Cardiac fibroblast (primary cell): ENCODE results near the gene TMCC3.

Experiments
- DNase-seq, 2 donors: peaks; one replicate each; pipeline versions ENCODE4 v3.0.0 to v3.0.0-alpha.2; 2010; ENCODE audit warnings: low read depth in 2 of 2
- H3K4me3 ChIP-seq, 2 donors: replicated peaks in 1 of 2; 1 replicate in 1 of 2; 2 replicates in 1 of 2; pipeline ENCODE4 v1.5.1; 2011; ENCODE audit warnings: low read depth in 2 of 2, low read length in 2 of 2, mild to moderate bottlenecking in 2 of 2, moderate library complexity in 1 of 2
- TF ChIP-seq, protein P1 (sequence below): IDR thresholded peaks from one replicate; pipeline ENCODE4 v1.5.1; 2011; ENCODE audit warnings: low read depth, mild to moderate bottlenecking, low read length, inconsistent platforms

TMCC3 gene

DNA sequence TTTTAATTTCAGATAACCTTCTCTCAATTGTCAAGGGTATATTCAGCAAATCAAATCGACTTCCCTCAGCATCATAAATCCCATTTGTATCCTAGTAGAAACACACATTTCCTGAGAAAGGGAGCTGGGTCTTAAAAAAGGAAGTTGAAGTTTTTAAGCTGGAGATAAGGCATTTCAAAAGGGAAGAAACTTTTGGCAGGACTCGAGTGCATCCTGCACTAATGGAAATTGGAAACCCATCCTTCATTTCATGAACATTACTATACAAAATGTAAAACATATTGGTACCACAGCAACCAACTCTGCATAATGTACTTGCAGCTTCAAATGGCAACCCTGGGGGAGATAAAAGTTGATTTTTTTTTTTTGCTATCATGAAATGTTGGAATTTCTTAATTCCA lies 23.7 kb upstream of the TMCC3 start:
- peak in 1 of 2 donors; percentile 67 for DNase-seq
- TF ChIP-seq, protein P1, sequence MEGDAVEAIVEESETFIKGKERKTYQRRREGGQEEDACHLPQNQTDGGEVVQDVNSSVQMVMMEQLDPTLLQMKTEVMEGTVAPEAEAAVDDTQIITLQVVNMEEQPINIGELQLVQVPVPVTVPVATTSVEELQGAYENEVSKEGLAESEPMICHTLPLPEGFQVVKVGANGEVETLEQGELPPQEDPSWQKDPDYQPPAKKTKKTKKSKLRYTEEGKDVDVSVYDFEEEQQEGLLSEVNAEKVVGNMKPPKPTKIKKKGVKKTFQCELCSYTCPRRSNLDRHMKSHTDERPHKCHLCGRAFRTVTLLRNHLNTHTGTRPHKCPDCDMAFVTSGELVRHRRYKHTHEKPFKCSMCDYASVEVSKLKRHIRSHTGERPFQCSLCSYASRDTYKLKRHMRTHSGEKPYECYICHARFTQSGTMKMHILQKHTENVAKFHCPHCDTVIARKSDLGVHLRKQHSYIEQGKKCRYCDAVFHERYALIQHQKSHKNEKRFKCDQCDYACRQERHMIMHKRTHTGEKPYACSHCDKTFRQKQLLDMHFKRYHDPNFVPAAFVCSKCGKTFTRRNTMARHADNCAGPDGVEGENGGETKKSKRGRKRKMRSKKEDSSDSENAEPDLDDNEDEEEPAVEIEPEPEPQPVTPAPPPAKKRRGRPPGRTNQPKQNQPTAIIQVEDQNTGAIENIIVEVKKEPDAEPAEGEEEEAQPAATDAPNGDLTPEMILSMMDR = no peak
- no peak overlapping the region for H3K4me3 ChIP-seq

DNA sequence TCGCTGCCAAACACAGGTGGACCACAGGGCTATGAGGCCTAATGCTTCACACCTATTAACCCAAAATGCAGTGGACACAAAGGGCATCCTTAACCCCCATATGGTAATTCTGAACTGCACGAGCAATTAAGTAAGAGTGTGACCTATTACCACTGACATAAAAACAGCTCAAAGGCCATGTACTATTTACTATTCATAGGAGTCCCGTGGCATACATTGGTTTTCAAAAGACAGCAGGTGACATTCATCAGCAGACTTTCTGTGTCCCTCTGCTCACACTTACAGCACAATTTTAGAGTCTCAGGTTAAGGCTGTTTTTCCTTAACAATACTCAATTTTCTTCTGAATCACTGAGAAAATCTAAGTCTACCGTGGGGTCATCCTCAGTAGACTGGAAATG lies 23.1 kb upstream of the TMCC3 start:
- TF ChIP-seq, protein P1 = no peak
- H3K4me3 ChIP-seq = no peak overlapping the region
- DNase-seq = no peak

DNA sequence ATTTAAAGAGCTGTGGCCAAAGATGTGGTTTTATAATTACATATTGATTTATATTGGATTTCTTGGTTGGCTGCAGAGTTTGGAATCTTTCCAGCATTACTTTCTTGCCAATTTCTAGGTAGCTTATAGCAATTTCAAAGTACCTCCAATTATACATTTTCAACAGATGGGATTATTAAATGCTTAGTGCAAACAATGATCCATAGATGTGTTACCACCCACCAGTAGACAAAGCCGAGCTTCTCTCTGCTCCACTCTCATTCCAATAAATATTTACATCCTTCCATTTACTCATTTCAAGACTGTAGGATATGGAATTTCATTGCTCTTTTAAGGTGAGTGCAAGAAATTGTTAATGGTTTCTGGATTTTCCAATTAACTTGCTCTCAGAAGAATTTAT lies 21.6 kb upstream of the TMCC3 start:
- TF ChIP-seq, protein P1 = no peak
- DNase-seq = no peak
- no peak overlapping the region for H3K4me3 ChIP-seq

DNA sequence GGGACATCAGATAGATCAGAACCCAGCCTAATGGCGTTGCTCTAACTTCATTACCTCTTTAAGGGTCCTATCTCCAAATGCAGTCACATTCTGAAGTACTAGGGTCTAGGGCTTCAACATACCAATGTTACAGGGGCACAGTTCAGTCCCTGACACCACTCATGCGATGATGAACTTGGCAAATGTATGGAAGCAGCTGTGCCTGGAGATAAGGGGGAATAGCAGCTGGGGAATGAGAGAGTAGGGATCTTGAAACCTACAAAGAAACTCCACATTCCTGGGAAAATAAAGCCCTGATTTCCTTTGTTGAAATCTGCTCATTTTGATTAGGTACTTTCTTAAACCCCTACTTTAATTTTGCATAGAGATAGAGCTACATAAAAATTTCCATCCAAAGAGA lies 20.5 kb upstream of the TMCC3 start:
- no peak overlapping the region for H3K4me3 ChIP-seq
- DNase-seq = no peak
- TF ChIP-seq, protein P1 = no peak

DNA sequence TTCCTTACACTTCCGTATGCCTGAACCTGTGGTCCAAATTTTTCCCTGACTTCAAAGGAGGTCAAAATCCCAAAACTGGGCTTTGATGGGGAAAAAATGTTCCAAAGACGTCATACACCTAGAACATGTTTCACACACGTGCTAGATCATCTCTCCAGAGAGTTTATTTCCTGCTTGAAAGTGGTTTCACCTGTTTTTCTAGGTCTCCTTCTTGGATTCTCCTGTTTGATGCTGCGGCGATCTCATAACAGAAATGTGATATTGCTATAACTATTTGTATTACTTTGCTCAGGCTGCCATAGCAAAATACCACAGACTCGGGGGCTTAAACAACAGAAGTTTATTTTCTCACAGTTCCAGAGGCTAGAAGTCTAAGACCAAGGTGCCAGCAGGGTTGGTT lies 19.7 kb upstream of the TMCC3 start:
- TF ChIP-seq, protein P1 = no peak
- H3K4me3 ChIP-seq = no peak overlapping the region
- no peak for DNase-seq

DNA sequence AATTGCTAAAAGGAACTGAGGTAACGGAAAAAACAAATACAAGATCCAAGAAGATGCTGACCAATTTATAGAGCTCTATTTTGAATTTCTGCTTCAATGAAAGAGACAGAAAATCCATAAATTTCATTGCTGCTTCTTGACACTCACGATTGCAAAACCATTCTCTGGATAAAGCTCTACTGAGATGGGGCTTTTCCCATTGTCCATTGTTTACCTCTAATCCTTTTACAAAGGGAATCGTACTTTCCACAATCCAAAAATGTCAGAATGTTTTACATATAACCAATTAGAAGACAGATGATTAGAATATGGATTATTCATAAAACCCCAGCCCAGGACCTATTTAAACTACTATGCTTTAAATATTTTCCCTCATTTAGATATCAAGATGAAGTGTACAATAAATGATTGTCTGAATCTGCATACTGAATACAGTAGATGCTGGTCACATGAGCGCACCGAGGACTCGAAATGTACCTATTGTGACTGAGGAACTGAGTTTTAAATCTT lies 16.7 kb upstream of the TMCC3 start:
- TF ChIP-seq, protein P1 = no peak
- H3K4me3 ChIP-seq = no peak overlapping the region
- DNase-seq = no peak

DNA sequence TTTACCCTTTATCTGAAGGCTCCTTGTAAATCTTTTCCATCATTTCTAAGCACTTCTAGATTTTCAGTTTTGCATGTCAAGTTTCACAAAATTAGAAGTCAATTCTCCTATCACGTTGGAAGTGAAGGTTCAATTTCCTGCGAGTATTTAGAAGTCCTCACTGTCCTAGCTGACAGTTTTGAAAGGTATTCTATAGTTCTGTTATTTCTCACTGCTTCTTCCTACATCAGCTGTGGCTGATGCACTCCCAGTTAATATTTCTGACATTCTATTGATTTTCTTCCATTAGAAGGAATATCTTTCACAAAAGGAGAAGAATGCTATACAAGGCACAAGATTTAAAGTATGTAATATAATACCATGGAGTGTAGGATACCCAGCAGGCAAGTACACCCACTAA lies 15.8 kb upstream of the TMCC3 start:
- DNase-seq = no peak
- TF ChIP-seq, protein P1 = no peak
- H3K4me3 ChIP-seq = no peak overlapping the region
